Subcutaneous adipose tissue (tissue), 4 donors: Measurements from ENCODE around the gene ADAMTS17. TPM values are rescaled to one million over a fixed set of nuclear protein-coding genes. Genes with fewer than 3 reads are reported as not detected.

Experiments used
- CTCF ChIP-seq: fragments of 450-650 bp; IDR thresholded peaks from one replicate; pipeline ENCODE4 v1.5.1; 2016; ENCODE audit warnings: low read depth, mild to moderate bottlenecking, control low read depth, antibody characterized with exemption, moderate library complexity
- total RNA-seq, 4 donors: library from RNA; depleted of rRNA; stranded (reverse); fragments of >200 nt; gene quantifications; one replicate each; pipeline ENCODE4 v1.1.0, GENCODE V29; 2016

ADAMTS17 gene
- total RNA-seq, 4 donors from 2014 or later = 0.49 to 5.3 (median 2.5) TPM

GRCh38 chr15:99979371-99979770, 362.4 kb downstream of the ADAMTS17 start:
- no peak for TF ChIP-seq CTCF

- no peak for TF ChIP-seq CTCF
These were observed 363.3 kb downstream of the ADAMTS17 start for GRCh38 chr15:99978426-99978825.

GRCh38 chr15:99977929-99978328, 363.8 kb downstream of the ADAMTS17 start:
- no peak for TF ChIP-seq CTCF

GRCh38 chr15:99976811-99977271, 364.9 kb downstream of the ADAMTS17 start:
- TF ChIP-seq CTCF = no peak

- TF ChIP-seq CTCF = no peak
These were observed 365.8 kb downstream of the ADAMTS17 start for GRCh38 chr15:99976000-99976399.

- TF ChIP-seq CTCF = no peak
These were observed 367.5 kb downstream of the ADAMTS17 start for GRCh38 chr15:99974246-99974645.

- TF ChIP-seq CTCF = no peak
These were observed 368.4 kb downstream of the ADAMTS17 start for GRCh38 chr15:99973351-99973750.
